Stimulated activated CD4-positive, alpha-beta T cell treated with anti-CD3 and anti-CD28 coated beads, Interleukin-1b, Interleukin-23, amount 100 ng/mL, for 24 hours (primary cell): Measurements from ENCODE around the gene ARID5B.

Source experiments
- DNase-seq, 4 experiments: peaks; one replicate each; pipeline ENCODE4 v3.0.0-alpha.2; 2020; ENCODE audit warnings: low read depth in 4 of 4, low spot score in 1 of 4

Gene ARID5B

DNA sequence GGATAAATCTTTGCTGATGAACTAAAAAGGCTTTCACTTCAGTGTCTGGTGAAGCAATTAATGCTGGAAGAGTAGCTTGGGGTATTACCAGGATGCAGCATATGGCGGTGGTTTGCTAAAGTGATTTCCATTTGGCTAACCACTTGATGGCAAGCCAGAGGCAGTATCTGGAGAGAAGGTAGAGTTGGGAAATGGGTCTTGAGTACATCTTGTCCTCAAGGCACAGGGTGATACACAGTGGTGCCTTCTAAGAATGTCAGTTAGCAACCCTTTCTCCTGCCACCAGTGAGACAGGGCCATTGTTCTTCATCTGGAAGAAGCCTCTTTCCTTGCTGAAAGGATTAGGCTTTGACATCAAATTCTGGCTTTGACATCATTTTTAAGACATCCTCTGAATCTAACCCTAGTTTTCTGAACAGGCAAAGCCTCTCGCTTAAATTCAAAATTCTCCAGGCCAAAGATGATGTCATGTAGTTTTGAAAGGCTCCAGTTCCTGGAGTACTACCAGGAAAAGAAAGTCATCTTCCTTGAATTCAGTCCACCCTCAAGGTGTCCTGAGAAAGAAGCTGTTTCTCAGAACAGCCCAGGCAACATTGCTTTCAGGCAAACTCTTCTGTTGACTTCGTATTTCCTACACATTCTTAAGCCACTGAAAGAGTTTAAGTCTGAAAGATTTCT, 162.4 kb downstream of the ARID5B start:
- no peak for DNase-seq

DNA sequence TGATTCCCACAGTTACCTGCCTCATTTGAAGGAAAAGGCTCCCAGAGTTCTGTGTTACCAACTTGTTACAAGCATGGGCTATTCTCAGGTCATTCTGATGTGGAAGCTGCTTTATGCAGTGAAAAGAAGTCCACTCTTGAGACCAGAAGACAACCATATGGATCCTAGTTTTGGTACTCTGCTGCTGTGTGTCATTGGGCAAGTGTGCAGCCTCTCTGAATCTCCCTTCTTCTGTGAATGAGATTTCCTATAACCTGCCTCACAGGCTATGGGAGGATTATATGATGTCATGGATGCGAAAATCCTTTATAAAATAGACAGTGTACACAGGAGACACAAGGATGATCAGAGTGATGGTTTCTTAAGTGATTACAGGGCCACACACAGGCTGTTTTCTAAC, 166.1 kb downstream of the ARID5B start:
- no peak for DNase-seq

DNA sequence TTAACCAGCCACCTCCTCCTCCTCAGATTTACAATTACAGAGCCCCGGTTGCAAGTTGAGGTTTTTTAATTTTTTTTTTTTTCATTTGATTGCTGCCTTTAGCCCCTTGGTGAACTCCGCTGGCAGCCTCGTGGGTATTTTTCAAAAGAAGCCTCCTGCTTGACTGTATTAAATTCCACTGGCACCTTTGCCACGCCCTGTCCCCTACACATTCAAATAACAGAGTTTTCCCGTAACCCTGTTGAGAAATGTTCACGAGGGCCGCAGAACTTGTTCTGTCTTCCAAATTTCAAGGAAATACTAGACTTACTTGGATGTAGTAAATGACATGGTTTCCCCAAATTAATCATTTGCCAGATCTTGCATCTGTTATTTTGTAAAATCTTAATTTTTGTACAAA, 167.0 kb downstream of the ARID5B start:
- DNase-seq: no peak

DNA sequence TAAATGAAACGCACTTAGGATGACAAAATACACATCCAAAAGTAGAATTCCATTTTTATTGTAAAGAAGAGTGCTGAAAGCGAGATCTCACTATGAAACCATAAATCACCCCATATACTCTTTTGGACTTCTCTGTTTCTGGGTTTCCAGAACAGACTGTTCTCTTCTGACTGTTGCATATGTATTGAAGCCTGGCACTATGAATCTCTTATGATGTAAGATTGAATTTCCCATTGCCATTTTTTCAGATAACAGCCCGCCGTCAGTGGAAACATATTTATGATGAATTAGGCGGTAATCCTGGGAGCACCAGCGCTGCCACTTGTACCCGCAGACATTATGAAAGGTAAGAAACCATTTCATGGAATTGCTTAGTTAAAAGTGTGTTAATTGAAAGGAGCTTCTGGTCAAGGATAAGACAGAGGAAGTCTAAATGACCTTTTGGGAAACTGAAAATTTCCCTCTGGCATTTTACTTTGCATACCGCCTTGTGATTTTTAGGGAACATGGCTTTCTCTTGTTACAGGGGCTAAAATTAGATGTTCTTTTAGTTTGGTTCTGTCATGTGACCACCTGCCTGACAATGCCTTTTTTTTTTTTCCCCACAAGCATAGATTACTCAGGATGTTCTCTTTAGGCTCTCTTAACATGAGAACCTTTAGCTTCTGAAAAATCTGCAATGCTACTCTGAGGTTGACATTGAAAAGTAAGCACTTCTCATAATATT, 168.1 kb downstream of the ARID5B start:
- DNase-seq: no peak

DNA sequence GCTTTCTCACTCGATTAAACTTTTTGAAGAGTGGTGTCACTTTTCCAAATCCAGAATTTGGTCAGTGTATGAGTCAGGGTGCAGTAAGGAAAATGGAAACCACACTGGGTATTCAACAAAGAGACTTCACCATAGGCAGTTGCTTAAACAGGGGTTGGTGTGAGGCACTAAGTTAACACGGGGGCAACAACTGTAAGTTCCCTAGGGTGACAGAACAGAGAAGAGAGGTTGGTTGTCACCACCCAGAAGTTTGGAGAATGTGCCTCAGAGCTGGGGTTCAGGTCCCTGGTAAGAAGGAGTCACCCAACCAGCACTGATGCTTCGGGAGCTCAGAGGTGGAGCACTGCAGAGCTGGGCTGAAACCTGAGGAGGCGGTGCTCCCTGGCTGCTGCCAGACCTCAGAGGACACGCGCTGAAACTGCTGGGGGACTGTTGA, 170.4 kb downstream of the ARID5B start:
- DNase-seq: no peak

DNA sequence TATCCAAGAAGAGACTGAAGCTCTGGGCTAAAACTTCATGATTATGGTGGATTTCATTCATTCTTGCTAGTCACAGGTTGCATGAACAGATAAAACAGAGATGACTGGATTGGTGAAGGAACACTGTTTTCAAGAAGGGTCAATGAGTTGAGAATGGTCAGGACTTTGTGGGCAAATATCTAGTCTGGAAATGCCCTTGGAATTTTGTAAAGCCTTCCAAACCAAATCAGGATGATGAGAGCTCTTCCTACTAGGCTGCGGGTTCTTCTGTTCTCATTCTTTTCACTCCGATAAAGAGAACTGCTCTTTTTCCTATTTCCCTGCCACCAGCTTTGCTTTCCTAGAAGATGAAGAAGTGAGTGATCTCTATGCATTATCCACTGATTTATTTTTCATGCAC, 171.4 kb downstream of the ARID5B start:
- no peak for DNase-seq

DNA sequence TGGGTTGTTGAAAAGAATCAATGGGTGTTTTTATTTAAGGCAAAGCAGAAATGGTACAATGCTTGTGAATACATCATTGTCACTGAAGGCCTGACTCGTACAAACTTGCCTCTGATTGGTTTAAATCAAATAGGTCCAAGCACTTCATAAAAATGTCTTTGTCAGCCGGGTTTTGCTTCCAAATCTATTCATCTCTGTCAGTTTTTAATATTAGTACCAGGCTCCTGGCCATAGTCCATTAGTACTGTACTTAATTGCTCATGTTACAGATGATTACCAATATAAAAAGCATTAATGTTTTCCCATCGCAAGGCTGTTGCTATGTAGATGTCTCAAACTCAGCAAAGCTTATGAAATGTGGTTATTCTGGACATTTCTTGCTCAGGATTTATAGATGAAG, 171.9 kb downstream of the ARID5B start:
- no peak for DNase-seq

DNA sequence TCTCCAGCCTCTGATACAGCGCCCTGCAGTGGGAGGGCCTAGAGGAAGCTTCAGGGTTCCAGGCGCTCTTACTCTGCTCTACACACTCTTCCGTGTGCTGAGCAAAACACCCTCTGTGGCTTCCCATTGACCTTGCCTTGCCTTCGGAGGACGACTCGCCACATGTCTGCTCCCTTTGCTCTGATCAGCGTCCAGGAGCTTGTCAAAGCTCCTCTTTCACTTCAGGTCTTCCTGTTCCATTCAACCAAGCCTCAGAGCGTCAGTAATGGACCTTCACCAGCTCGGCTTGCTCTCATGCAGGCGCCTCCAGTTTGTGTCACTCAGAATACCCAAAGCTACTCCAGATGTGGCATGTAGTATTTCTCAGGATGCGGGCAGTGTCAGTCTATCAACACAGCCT, 173.9 kb downstream of the ARID5B start:
- no peak for DNase-seq

DNA sequence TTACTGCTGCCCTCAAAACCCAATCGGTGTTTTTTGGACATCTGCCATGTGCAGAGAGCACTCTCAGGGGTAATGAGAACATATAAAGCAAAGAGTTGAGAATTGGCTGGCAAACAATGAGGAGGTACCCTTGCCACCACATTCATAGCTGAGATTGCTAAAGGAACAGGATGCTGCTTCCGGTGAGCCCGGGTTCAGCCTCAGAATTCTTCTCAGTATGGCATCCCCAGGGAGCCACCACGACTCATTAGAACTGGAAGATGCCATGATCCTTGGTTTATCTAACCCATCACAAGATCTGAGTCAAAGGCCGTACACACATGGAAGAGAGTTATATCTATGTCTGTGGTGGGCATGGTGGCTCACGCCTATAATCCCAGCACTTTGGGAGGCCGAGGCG, 174.4 kb downstream of the ARID5B start:
- DNase-seq: no peak

DNA sequence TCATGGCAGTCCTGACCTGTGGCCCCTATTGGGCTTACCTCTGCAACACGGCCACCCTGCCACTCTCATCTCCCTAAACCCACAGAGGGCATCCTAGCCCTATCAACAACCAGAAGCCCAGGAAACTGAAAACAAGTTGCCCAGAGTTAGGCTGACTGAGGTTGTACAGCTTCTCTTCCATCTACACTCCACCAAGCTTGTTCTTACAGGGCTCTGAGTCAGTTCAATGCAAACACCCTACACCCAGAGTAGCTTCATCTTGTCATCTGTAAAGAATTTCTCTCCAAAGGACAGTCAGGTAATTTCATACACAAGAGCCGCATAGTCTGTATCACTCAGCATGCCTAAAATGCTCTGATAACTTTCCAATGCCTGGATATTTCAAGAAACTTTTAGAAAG, 175.4 kb downstream of the ARID5B start:
- DNase-seq: no peak

DNA sequence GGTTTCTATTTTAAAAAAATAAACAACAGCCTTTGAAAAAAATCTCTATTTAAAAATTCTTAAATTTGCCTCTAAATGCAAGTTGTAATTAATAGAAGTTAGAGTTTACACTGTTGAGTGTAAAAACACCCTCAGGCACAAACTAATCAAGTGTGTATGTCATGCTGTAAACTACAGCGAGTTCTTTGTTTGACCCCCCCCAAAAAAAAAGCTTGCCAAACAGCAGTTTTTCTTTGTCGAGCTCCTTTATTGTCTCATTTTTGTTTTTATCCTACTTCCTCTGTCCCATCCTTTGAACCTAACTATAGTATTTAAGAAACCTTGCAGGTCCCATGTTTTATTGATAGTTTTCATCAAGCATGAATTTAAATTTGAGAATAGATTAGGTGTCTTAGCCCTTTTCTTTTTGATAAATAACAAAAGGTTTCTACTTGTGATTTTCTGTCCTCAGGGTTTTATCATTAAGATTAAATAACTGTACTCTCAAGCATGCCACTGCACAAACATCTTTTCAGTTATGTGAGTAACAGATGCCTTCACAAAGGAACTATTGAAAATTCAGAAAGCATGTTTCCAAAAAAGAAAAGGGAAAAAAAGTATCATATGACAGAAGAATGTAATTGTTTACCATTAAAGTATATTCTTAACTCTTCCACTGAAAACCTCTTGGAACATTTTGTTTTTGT, 176.0 kb downstream of the ARID5B start:
- DNase-seq: no peak

DNA sequence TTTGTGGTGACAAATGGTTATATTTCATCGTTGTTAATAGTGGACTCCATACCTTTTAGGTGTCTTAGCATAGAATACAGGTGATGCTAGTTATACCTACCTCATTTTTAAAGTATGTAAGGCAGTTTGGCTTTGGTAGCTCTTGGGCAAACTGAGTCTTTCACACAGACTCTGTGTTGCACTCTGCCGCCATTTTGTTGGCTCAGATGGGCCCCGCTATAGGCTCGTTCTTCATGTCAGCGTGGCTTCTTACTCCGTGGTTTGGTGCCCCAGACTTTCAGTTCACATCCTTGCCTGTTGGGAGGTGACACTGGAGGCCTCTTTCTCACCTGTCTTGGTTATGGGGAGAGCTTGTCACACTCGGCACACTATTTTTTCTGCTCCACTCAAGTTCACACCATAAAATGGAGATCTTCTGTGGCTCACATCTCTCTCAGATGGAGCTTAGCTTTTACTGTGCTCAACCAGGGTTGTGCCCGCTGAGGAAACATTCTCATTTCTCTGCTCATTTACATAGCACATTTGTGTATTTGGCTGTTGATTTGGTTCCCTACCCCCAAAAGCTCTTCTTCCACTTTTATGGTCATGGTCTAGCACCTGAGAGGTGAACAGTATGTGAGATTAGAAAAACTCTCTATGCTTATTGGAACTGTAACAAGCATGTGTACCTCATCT, 178.5 kb downstream of the ARID5B start:
- DNase-seq: no peak

DNA sequence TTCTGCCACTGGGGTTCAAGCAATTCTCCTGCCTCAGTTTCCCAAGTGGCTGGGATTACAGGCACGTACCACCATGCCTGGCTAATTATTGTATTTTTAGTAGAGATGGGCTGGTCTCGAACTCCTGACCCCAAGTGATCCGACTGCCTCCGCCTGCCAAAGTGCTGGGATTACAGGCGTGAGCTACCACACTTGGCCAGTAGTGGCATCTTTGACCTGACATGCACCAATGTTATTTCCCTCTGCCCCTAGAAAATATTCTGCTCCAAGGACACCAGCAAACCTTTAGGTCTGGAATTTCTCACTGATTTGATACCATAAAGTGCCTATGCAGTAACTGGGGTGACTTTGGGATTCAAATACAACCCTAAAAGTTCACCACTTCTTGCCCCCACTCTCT, 179.4 kb downstream of the ARID5B start:
- no peak for DNase-seq

DNA sequence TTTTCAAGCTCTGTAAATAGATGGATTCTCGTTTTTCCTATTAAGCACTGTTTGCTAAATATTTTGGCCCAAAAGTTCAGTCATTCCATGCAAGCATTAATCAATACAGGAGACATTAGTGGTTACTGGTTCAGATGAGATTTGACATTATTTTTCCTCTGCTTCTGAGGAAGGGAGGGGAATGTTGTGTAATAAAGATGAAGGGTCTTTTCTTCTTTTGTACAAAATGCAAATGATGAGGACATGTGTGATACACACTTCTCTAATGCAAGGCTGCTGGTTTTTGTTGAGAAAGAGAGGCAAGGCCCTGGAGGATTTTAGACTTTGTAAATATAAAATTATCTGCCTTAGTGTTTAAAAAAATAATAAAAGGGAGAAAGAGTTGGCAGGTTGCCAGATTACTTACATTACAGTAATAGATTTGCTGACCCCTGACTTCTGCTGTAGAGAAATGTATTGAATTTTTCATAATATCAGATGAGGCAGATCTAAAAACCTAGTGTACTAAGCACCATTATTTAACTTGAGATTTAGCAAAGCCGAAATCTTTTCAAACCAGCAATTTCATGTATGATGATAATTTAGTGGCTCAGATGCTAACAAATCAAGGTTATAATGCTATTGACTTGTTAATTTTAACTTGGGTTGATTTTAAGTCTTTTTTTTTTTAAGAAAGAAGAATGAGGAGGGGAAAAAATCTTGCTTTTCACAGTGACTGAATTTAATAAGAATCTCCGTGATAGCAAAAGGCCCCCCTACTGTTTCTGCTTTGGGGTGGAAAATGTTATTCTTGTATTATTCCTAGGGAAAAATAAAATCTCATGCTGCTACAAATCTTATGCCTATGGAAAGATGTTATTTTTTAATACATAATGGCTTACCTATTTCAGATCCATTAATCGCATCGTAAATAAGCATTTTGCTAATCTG, 180.1 kb downstream of the ARID5B start:
- DNase-seq: no peak

DNA sequence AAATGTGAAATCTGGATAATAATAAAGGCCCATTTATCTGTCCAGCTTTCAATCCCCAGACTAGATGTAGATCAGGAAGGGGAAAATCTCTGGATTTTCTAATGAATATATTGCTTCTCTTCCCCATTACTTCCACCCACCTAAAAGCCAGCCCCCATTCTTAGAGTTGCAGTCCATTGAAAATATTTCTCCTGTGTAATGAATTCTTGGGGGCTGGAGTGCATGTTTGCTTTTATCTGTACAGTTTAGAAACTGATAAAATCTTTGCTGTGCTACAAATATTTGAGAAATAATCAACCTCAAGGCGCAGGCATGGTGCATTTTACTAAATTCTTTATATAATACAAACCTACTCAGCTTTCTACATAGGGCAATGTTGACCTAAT, 180.8 kb downstream of the ARID5B start:
- no peak for DNase-seq

DNA sequence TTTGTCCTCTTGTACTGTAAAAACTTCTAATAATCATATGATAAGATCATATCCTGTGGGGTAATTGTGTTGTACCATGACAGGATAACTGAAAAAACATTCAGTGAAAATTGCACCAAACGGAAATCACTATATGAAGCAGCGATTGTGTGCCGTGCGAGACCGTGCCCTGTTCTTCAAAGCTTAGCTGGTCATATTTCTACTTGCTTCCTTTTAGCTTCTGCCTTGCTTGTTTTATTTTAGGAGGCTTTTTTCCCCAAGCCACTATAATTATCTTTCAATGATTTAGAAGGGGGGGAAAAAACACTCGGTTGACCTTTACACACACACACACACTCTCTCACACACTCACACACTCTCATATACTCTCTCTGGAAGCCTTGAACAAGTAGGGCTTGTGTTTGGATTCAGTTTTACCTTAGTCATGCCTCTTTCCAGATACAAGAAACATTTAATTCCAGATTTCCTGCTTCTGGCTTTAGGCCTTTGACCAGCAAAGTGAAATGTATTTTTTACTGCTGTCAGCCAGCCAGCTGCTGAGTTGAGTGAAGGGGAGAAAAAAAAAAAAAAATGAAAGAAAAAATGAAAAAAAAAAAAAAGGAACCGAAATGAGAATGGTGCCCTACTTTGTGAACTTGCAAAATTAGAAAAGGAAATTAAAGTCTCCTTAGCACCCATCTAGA, 181.4 kb downstream of the ARID5B start:
- no peak for DNase-seq

DNA sequence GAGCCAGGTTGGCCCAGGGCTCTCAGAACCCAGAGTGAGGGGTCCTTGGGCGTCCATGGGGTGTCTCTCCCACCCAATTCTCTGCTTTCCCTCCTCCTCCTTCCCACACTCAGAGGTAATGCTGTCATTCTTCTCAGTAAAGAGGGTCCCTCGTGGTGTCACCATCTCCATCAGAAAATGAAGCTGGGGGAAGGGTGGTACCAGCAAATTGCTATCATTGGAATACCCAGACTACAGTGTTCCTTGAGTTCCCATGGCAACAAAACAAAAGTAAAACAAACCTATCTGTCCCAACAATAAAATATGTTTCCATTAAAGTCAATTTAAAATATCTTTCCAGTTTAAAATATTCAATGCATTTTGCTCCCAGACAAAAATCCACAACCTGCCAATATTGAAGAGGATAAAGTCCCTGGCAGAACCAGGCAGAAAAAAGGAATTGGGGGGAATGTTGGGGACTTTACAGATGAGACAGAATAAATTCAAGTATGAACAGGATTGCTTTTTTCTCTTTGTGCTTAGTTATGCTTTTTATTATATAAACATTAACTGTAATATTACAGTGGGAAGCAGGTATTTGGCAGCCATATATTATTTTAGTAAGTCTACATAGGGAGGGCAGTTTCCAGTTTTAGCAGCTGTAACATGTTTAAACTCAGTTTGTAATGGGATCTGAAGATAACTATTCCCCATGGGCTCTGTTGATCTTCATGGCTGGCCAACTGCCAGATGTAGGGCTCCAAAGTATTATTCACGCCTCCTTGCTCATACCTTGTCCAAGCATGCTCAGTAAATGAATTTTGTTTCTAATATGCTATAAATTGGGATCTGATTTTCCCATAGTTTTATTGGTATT, 182.1 kb downstream of the ARID5B start:
- DNase-seq: no peak

DNA sequence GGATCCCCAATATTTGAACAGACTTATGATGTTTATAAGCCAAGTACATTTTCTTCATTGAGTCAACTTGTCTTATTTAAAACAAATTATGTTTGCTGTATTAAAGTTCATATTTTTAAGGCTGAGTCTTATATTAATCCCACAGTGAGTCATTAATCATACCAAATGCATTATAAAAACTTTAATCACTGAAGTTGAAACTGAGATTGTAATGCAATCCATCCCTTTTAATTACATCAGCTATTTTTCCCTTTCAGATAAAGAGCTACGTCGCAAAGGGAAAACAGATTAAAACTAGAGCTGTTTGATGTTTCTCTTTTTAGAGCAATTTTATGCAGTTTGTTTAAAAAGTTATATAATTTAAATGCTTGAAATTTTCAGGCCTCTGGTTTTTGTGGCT, 183.0 kb downstream of the ARID5B start:
- no peak for DNase-seq

DNA sequence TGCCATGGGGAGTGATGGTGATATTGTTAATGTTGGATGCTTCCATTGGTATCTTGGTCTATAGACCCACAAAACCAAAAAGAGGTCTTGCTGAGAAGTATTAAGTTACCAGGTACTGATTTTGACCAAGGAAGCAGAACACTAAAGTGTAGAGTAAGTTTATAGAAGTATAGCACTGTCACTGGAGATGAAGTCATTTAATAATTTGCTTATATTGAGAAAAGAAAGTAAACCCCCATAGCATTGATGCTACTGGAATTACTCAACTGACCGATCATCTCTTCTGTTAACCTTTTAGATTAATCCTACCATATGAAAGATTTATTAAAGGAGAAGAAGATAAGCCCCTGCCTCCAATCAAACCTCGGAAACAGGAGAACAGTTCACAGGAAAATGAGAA, 183.9 kb downstream of the ARID5B start:
- DNase-seq: no peak
